Measurements from ENCODE around the gene RELN.

The RELN gene

GRCh38 chr7:103592187-103592586 is 397.3 kb downstream of the RELN start:
- TF ChIP-seq CTCF (IDR thresholded peaks at IDR 0.05; ENCODE audit: insufficient read depth, low read depth, low read length, missing control alignments): no peak
- DNase-seq (ENCODE audit: low read depth): no peak
- H3K4me3 ChIP-seq (ENCODE audit: low read length): no peak overlapping the region

- TF ChIP-seq CTCF (IDR thresholded peaks at IDR 0.05; ENCODE audit: insufficient read depth, low read depth, low read length, missing control alignments): no peak
- DNase-seq (ENCODE audit: low read depth): no peak
- H3K4me3 ChIP-seq (ENCODE audit: low read length): no peak overlapping the region
Measured at GRCh38 chr7:103580031-103580430, 409.4 kb downstream of the RELN start.

- no peak for TF ChIP-seq CTCF (IDR thresholded peaks at IDR 0.05; ENCODE audit: insufficient read depth, low read depth, low read length, missing control alignments)
- no peak for DNase-seq (ENCODE audit: low read depth)
- H3K4me3 ChIP-seq (ENCODE audit: low read length): no peak overlapping the region
Measured at GRCh38 chr7:103577059-103577458, 412.4 kb downstream of the RELN start.

GRCh38 chr7:103576641-103577040 is 412.8 kb downstream of the RELN start:
- no peak for DNase-seq (ENCODE audit: low read depth)
- no peak overlapping the region for H3K4me3 ChIP-seq (ENCODE audit: low read length)
- TF ChIP-seq CTCF (IDR thresholded peaks at IDR 0.05; ENCODE audit: insufficient read depth, low read depth, low read length, missing control alignments): no peak

- no peak for DNase-seq (ENCODE audit: low read depth)
- no peak for TF ChIP-seq CTCF (IDR thresholded peaks at IDR 0.05; ENCODE audit: insufficient read depth, low read depth, low read length, missing control alignments)
- no peak overlapping the region for H3K4me3 ChIP-seq (ENCODE audit: low read length)
Measured at GRCh38 chr7:103574576-103574975, 414.9 kb downstream of the RELN start.

GRCh38 chr7:103573479-103574058 is 415.9 kb downstream of the RELN start:
- peak; percentile 29 for TF ChIP-seq CTCF (IDR thresholded peaks at IDR 0.05; ENCODE audit: insufficient read depth, low read depth, low read length, missing control alignments)
- DNase-seq (ENCODE audit: low read depth): peak; percentile 50
- H3K4me3 ChIP-seq (ENCODE audit: low read length): no peak overlapping the region

GRCh38 chr7:103571586-103571985 is 417.9 kb downstream of the RELN start:
- H3K4me3 ChIP-seq (ENCODE audit: low read length): no peak overlapping the region
- no peak for TF ChIP-seq CTCF (IDR thresholded peaks at IDR 0.05; ENCODE audit: insufficient read depth, low read depth, low read length, missing control alignments)
- DNase-seq (ENCODE audit: low read depth): no peak

Measured in epithelial cell of esophagus (primary cell).